ENCODE data around the gene METTL15. TPM values are rescaled to one million over a fixed set of nuclear protein-coding genes. Genes with fewer than 3 reads are reported as not detected.

METTL15 gene
- polyA plus RNA-seq, 2 of the 4 experiments (the other 2 are of a cell fraction): 9.5 to 23.5 TPM

GRCh38 chr11:28152743-28153142 lies 44.6 kb downstream of the METTL15 start:
- ChIA-PET POLR2A (no interaction called here), CTCF (no interaction called here)
- Histone ChIP-seq H3K4me1 (no peaks in the 10 kb centered on the region), H3K27ac (no peak overlapping the region), H3K9me3 (no peaks in the 10 kb centered on the region), H3K4me2 (no peak overlapping the region), H3K4me3 (no peak overlapping the region)
- no peak for TF ChIP-seq RNF2 (IDR thresholded peaks at IDR 0.05; ENCODE audit: borderline replicate concordance, low read depth)
- no peak for TF ChIP-seq GATA3 (IDR thresholded peaks at IDR 0.05; ENCODE audit: borderline replicate concordance)
- TF ChIP-seq CBX8 (IDR thresholded peaks at IDR 0.05): no peak
- FAIRE-seq (no peak), DNase-seq (ENCODE audit: low read depth in 1 of 2, low spot score in 1 of 2) (no peak), ATAC-seq (no peak)
- WGBS (ENCODE audit: missing lambda C conversion rate): 90% methylated on average over 2 of the region's 2 CpGs

- H3K4me3 ChIP-seq: no peak overlapping the region
- TF ChIP-seq FOSB (CRISPR knock-in tag; IDR thresholded peaks at IDR 0.05) (no peak), MAFK (IDR thresholded peaks at IDR 0.05; ENCODE audit: partially characterized antibody) (no peak), ZNF302 (CRISPR knock-in tag; IDR thresholded peaks at IDR 0.05) (no peak), KDM5A (IDR thresholded peaks at IDR 0.05) (no peak), BCL3 (IDR thresholded peaks at IDR 0.05) (no peak), NFE2L2 (conservative IDR thresholded peaks at IDR 0.05; ENCODE audit: low read length) (no peak), CHD4 (IDR thresholded peaks at IDR 0.05; ENCODE audit: borderline replicate concordance) (no peak), BHLHE40 (IDR thresholded peaks at IDR 0.05; ENCODE audit: low read depth, low read length) (no peak), JUN (IDR thresholded peaks at IDR 0.05) (no peak), ZSCAN20 (CRISPR knock-in tag; IDR thresholded peaks at IDR 0.05) (no peak), PHF8 (IDR thresholded peaks at IDR 0.05; ENCODE audit: borderline replicate concordance, low read depth) (no peak), KDM1A (IDR thresholded peaks at IDR 0.05; ENCODE audit: low read depth) (no peak), SMC3 (IDR thresholded peaks at IDR 0.05) (no peak), RCOR1 (IDR thresholded peaks at IDR 0.05; ENCODE audit: low read depth, low read length) (no peak), NPAS2 (CRISPR knock-in tag; IDR thresholded peaks at IDR 0.05; ENCODE audit: borderline replicate concordance) (no peak), ZC3H11A (IDR thresholded peaks at IDR 0.05) (no peak)
- TF ChIP-seq, protein P1, sequence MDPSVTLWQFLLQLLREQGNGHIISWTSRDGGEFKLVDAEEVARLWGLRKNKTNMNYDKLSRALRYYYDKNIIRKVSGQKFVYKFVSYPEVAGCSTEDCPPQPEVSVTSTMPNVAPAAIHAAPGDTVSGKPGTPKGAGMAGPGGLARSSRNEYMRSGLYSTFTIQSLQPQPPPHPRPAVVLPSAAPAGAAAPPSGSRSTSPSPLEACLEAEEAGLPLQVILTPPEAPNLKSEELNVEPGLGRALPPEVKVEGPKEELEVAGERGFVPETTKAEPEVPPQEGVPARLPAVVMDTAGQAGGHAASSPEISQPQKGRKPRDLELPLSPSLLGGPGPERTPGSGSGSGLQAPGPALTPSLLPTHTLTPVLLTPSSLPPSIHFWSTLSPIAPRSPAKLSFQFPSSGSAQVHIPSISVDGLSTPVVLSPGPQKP (IDR thresholded peaks at IDR 0.05; ENCODE audit: low read depth, low read length): no peak
- TF ChIP-seq, protein P2, sequence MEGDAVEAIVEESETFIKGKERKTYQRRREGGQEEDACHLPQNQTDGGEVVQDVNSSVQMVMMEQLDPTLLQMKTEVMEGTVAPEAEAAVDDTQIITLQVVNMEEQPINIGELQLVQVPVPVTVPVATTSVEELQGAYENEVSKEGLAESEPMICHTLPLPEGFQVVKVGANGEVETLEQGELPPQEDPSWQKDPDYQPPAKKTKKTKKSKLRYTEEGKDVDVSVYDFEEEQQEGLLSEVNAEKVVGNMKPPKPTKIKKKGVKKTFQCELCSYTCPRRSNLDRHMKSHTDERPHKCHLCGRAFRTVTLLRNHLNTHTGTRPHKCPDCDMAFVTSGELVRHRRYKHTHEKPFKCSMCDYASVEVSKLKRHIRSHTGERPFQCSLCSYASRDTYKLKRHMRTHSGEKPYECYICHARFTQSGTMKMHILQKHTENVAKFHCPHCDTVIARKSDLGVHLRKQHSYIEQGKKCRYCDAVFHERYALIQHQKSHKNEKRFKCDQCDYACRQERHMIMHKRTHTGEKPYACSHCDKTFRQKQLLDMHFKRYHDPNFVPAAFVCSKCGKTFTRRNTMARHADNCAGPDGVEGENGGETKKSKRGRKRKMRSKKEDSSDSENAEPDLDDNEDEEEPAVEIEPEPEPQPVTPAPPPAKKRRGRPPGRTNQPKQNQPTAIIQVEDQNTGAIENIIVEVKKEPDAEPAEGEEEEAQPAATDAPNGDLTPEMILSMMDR (IDR thresholded peaks at IDR 0.05): no peak
- H3K27ac ChIP-seq: no peak overlapping the region
- no peaks in the 10 kb centered on the region for H3K4me1 ChIP-seq
- DNase-seq (ENCODE audit: low read depth in 1 of 2, low spot score in 1 of 2) (no peak), FAIRE-seq (no peak), ATAC-seq (no peak)
- ChIA-PET POLR2A (no interaction called here), CTCF (no interaction called here)
- H3K9me3 ChIP-seq: no peaks in the 10 kb centered on the region
- 96% methylated on average over 2 of the region's 2 CpGs for WGBS (ENCODE audit: missing lambda C conversion rate)
- H3K4me2 ChIP-seq: no peak overlapping the region
These were observed 45.4 kb downstream of the METTL15 start for GRCh38 chr11:28153586-28153985.

DNA sequence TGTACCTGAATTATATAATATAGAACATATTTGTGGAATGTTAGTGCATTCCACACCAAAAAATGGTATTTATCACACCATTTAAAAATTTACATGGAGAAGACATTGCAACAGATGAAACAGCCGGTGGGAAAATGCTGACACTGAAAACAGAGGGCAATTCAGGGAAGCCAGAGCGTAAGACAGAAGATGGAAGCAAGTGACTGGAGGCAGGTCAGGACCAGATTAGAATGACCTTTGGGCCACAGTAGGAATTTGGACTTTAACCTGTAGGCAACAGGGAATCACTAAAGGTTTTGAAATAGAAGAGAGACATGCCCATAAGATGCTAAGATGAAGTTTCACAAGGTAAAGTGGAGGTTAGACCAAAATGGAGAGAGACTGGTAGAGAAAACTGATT lies 60.5 kb downstream of the METTL15 start:
- ChIA-PET CTCF (interaction anchor here (0.9 kb wide), 1 partner anchor 309 kb away, joined by 3 read pairs; no protein-coding TSS in a partner anchor), POLR2A (no interaction called here)
- peaks cover 16% of the 10 kb centered on the region for H3K4me1 ChIP-seq
- H3K27ac ChIP-seq: no peak overlapping the region
- DNase-seq (ENCODE audit: low read depth in 1 of 2, low spot score in 1 of 2) (no peak), ATAC-seq (no peak), FAIRE-seq (no peak)
- 89% methylated on average over 2 of the region's 2 CpGs for WGBS (ENCODE audit: missing lambda C conversion rate)
- H3K4me3 ChIP-seq: no peak overlapping the region
- H3K9me3 ChIP-seq: peaks cover 12% of the 10 kb centered on the region; the same call in 2 of the 3 replicates
- 0 out of 3 replicates have a peak overlapping the region, but pooled peaks have one; percentile 11 for H3K4me2 ChIP-seq
- TF ChIP-seq CBX8 (IDR thresholded peaks at IDR 0.05) (no peak), SREBF2 (IDR thresholded peaks at IDR 0.05) (no peak), BHLHE40 (IDR thresholded peaks at IDR 0.05; ENCODE audit: low read depth, low read length) (no peak), HEYL (CRISPR knock-in tag; IDR thresholded peaks at IDR 0.05) (no peak), BCL3 (IDR thresholded peaks at IDR 0.05) (no peak), FOSL2 (IDR thresholded peaks at IDR 0.05) (no peak), FOSL2 (CRISPR knock-in tag; IDR thresholded peaks at IDR 0.05) (no peak), FOXS1 (CRISPR knock-in tag; IDR thresholded peaks at IDR 0.05) (no peak), CBX2 (IDR thresholded peaks at IDR 0.05; ENCODE audit: borderline replicate concordance, low read depth) (no peak), KDM1A (IDR thresholded peaks at IDR 0.05; ENCODE audit: low read depth) (no peak), NFE2L2 (conservative IDR thresholded peaks at IDR 0.05; ENCODE audit: low read length) (no peak)
- TF ChIP-seq, protein P3, sequence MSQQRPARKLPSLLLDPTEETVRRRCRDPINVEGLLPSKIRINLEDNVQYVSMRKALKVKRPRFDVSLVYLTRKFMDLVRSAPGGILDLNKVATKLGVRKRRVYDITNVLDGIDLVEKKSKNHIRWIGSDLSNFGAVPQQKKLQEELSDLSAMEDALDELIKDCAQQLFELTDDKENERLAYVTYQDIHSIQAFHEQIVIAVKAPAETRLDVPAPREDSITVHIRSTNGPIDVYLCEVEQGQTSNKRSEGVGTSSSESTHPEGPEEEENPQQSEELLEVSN (IDR thresholded peaks at IDR 0.05; ENCODE audit: borderline replicate concordance, low read depth): no peak
- TF ChIP-seq, protein P4, sequence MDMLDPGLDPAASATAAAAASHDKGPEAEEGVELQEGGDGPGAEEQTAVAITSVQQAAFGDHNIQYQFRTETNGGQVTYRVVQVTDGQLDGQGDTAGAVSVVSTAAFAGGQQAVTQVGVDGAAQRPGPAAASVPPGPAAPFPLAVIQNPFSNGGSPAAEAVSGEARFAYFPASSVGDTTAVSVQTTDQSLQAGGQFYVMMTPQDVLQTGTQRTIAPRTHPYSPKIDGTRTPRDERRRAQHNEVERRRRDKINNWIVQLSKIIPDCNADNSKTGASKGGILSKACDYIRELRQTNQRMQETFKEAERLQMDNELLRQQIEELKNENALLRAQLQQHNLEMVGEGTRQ (IDR thresholded peaks at IDR 0.05): no peak
- TF ChIP-seq, protein P5, sequence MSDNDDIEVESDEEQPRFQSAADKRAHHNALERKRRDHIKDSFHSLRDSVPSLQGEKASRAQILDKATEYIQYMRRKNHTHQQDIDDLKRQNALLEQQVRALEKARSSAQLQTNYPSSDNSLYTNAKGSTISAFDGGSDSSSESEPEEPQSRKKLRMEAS (IDR thresholded peaks at IDR 0.05): no peak
